GM06990 (cell line): ENCODE data around the gene AFF1.

ENCODE experiments used
- DNase-seq: peaks from one replicate; pipeline ENCODE4 v3.0.0-alpha.2; 2011; ENCODE audit not compliant: insufficient read length; ENCODE audit errors: extremely low read depth
- H3K27me3 ChIP-seq: replicated peaks from 2 replicates; pipeline ENCODE4 v1.6.0; 2011; ENCODE audit warnings: low read length; ENCODE audit not compliant: control insufficient read depth, insufficient read depth
- H3K36me3 ChIP-seq: 2 replicates; pipeline ENCODE4 v1.5.1; 2011; ENCODE audit warnings: low read length; ENCODE audit not compliant: control insufficient read depth, insufficient read depth
- H3K4me3 ChIP-seq: replicated peaks from 2 replicates; pipeline ENCODE4 v1.5.1; 2011; ENCODE audit warnings: low read depth, mild to moderate bottlenecking, control low read depth, low read length
- CTCF ChIP-seq: IDR thresholded peaks from 2 replicates; pipeline ENCODE4 v1.5.1; 2011; ENCODE audit warnings: low read length, control low read depth, mild to moderate bottlenecking, inconsistent platforms; ENCODE audit not compliant: insufficient read depth, poor library complexity, severe bottlenecking

Gene AFF1

GRCh38 chr4:87058356-87059073 lies 123.7 kb downstream of the AFF1 start:
- no peak for DNase-seq
- Histone ChIP-seq H3K27me3 (no peaks in the 10 kb centered on the region), H3K36me3 (peaks cover 2% of the 10 kb centered on the region; the same call in 1 of the 2 replicates), H3K4me3 (no peak overlapping the region)
- TF ChIP-seq CTCF = no peak

- Histone ChIP-seq H3K27me3 (no peaks in the 10 kb centered on the region), H3K36me3 (peaks cover 2% of the 10 kb centered on the region), H3K4me3 (no peak overlapping the region)
- TF ChIP-seq CTCF = no peak
- no peak for DNase-seq
Observed at GRCh38 chr4:87060957-87061356, 126.1 kb downstream of the AFF1 start.

- H3K4me3 ChIP-seq = no peak overlapping the region
- H3K36me3 ChIP-seq = peaks cover 4% of the 10 kb centered on the region
- TF ChIP-seq CTCF = no peak
- no peak for DNase-seq
- H3K27me3 ChIP-seq = no peaks in the 10 kb centered on the region
Observed at GRCh38 chr4:87065021-87065420, 130.2 kb downstream of the AFF1 start.

GRCh38 chr4:87066403-87067123 lies 131.8 kb downstream of the AFF1 start:
- H3K36me3 ChIP-seq = peaks cover 3% of the 10 kb centered on the region

GRCh38 chr4:87067124-87067885 lies 132.5 kb downstream of the AFF1 start:
- no peak for TF ChIP-seq CTCF
- peaks cover 3% of the 10 kb centered on the region for H3K36me3 ChIP-seq
- no peak for DNase-seq

More at GRCh38 chr4:87066403-87067123, 131.8 kb downstream of the AFF1 start:
- Histone ChIP-seq H3K27me3 (no peaks in the 10 kb centered on the region), H3K4me3 (no peak overlapping the region)
- no peak for DNase-seq
- TF ChIP-seq CTCF = no peak

More at GRCh38 chr4:87067124-87067885, 132.5 kb downstream of the AFF1 start:
- Histone ChIP-seq H3K4me3 (no peak overlapping the region), H3K27me3 (no peaks in the 10 kb centered on the region)
